HG03342 (cell line): ENCODE data around the gene NPM3.

Experiments
- ATAC-seq: cut with Tn5 transposase; IDR thresholded peaks from one replicate; pipeline ENCODE4 v1.9.1; 2021; ENCODE audit warnings: mild to moderate bottlenecking, moderate library complexity; ENCODE audit not compliant: unreplicated experiment

NPM3 gene

DNA sequence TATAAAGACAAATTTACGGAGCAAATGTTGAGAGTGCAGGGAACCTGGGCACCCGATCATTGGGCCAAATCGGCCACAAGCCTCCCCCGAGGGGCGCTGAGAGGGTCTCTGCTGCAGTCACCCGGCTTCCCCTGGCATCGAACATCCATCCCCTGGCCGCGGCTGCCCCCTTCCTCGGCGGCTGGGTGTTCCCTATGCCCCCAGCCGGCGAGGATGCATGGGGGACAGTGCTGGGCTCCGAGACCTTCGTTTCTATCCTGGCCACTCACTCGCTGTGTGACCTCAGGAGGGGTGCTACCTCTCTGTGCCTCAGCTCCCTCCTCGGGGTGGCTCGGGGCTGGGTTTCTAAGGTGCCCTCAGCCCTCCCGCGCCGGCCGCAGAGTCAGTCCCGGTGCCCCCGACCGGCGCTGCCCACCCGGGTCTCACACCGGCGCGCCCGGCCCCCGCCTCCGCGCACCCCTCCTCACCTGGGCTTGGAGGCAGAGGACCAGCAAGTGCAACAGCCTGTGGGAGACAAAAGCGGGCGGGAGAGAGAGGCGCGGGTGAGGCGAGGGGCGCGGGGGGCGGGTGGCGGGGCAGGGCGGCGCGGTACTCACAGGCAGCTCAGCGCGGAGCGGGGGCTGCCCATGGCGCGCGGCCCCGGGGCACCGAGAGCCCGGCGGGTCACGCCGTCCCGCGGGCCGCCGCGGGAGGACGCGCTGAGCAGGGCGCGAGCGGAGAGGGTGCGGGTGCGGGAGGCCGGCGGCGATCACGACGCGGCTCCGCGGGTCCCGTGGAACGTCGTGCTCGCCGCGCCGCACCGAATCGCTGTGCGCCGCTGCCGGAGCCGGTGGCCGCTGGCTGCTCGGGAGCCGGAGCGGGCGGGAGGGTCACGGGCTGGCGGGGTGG is 7.7 kb downstream of the NPM3 start, which contains the start of gene FGF8:
Gene FGF8 (minus strand): TSS at position 842 of the 888 bp plus-strand sequence. CDS start 214 bp downstream, at position 628.
- ATAC-seq: no peak

DNA sequence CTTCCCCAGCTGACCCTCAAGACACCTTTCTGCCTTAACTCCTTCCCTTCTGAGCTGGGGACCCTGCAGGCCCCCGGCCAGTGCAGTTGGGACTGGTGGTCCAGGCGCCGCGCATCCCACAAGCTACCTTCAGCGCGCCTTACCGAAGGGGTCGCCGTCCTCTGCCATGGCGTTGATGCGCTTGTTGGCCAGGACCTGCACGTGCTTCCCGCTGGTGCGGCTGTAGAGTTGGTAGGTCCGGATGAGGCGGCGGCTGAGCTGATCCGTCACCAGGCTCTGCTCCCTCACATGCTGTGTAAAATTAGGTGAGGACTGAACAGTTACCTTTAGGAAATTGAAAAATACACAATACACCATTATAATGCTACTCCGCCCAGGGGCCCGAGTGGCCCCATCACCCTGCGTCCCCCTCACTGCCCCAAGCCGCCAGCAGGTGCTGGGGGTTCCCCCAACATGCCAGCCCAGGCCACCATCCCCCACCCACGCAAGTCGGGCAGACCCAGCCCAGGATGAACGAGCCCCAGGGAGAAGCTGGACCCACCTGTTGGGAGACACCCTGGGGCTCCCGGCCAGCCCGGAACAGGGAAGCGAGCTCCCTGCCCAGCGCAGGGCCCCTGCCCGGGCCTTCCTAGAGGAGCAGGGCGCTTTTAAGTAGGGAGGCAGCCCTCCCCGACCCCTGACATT is 8.5 kb downstream of the NPM3 start:
- ATAC-seq: no peak

DNA sequence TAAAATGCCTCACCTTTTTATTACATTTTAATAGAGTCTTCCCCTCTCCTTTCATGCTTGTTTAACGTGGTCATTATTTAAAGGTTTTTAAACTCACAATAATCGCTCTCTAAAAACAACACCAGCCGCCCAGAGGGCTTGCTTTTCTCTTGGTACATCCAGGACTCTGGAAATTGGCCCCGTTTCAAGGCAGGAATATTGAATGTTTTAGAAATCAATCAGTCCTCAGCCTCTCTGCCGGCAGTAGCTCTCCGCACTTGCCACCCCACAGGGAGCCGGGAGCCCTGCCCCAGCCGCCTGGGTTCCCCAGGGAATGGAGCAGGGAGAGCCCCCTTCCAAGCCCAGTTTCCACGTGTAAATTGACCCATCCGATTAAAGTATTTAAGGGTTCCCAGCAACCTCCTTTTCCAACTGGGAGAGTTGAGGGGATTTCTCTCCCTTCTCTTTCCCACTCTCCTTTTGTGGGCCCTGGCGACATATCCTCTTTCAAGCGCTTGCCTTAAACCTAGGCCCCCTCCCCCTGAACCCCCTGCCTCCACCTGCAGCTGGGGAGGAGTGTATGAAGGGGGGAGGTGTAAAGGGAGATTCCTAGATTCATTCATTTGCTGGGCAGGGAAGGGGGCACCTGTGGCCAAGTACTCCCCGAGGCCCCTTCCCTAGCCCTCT is 9.2 kb downstream of the NPM3 start:
- no peak for ATAC-seq

DNA sequence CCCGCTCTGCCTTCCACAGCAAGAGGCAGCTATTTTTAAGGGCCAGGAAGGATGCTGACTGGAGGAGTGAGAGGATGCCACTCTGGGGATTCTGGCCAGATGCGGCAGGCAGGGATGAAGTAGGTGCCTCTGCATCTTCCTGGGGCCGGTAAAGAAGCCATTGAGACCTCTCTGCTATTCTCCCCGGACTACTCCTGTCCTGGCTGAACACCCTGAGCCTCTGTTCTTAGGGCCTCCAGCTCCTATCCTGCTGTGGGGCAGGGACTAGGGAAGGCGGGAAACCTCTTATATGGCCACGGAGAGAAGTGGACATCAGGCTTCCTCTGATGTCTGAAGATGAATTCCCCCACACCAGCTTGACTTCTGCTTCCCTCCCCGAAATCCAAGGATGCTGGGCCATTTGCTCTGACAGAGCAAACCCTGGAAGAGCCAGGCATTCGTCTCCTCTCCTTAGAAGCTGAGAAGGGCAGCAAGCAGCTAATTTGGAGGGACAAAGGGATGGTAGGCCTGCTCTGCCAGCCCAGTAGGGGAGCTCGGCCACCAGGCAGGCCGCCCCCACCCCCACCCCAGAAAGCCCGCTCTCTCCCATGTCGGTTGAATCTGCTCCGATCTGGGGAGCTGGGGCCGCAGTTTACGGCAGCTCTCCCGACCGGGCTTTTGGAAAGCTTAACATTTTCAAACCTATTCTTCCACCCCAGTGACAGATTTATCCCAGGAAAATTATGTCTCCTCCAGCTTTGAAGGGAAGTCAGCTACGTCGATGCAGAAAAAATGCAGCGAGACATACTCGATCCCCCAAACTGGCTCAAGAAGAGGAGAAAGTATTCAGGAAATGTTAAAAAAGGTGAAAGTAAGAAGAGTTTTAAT is 10.1 kb downstream of the NPM3 start:
- ATAC-seq: no peak

DNA sequence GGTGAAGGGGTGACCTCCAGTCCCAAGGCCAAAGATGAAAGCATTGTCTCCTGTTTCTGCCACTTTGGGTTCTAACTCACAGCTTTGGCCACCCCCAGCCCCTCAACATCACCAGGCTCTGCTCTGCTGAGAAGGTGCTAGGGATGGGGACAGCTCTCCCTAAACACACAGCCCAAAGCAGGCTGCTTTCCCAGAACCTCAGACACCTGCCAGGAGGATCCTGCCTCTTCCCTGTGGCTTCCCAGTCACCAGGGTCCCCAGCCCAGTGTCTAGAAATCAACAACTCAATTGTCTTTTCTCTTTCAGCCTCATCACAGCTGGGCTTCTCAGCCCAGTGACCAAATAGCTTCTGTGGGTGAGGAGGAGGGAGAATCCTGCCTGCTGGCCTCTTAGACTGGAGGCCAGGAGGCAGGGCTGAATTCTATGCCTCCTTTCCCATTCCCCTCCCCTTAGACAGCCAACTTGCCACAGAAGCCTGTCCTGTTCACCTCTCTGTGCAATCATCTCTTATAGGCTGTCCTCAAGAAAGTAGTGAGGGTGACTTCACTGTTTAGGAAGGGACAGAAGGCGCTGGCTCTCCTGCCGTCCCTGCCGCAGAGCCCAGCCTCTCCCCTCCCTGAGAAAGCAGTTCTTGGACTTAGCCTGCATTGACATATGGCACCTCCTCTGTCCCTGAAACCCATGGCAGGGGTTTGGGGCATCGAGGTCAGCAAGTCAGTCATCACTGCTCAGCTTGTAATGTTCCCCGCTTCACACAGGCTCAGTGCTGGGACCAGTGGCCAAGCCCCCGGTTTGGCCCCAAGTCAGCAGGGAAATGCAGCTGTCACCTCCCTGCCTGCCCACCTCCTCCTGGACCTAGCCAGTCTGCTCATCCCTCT is 11.0 kb downstream of the NPM3 start:
- ATAC-seq: no peak

DNA sequence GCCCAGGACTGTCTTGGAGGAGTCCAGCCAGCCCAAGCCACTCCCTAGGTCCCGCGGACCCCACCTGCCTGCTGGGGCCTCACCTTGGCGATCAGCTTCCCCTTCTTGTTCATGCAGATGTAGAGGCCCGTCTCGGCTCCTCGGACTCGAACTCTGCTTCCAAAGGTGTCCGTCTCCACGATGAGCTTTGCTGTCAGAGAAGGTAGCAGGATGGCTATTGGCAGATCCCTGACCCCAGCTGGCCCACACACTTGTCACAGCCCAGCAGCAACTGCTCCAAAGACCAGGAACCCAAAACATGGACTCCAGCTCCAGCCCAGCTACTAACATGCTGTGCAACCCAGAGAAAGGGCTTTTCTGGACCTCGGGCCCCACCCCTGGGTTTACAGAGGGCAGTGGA is 11.9 kb downstream of the NPM3 start:
- ATAC-seq: no peak

DNA sequence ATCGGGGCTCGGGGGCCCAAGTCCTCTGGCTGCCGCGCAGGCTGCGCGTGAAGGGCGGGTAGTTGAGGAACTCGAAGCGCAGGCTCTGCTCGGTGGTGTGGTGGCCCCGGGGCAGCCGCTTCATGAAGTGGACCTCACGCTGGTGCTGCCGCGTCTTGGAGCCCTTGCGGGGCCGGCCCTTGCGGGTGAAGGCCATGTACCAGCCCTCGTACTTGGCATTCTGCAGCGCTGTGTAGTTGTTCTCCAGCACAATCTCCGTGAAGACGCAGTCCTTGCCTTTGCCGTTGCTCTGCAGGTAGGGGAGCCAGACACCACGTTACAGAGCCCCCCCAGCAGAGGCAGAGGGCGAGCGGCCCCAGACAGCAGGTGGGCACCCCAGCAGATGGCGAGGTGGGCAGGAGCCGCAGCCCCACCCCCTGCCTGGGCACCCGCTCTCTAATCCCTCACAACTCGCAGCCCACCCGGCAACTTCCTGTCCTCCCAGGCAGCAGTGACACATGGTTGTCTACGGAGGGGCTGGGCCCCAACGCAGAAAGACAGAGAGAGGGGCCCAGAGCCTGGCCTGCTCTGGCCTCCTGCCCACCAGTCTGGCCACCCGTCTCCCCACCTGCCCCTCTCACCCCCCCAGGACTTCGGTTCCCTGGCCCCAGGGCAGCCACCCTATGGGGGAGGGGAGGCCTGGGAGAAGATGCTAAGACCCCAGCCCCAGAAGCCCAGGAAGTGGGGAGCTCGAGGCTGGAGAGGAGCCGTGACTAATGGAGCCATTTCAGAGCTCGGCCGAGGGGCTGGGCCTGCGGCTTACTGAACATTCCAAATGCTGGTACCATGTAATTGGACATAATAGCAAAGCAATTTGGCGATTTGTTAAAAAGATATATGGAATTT is 12.7 kb downstream of the NPM3 start:
- ATAC-seq: no peak

DNA sequence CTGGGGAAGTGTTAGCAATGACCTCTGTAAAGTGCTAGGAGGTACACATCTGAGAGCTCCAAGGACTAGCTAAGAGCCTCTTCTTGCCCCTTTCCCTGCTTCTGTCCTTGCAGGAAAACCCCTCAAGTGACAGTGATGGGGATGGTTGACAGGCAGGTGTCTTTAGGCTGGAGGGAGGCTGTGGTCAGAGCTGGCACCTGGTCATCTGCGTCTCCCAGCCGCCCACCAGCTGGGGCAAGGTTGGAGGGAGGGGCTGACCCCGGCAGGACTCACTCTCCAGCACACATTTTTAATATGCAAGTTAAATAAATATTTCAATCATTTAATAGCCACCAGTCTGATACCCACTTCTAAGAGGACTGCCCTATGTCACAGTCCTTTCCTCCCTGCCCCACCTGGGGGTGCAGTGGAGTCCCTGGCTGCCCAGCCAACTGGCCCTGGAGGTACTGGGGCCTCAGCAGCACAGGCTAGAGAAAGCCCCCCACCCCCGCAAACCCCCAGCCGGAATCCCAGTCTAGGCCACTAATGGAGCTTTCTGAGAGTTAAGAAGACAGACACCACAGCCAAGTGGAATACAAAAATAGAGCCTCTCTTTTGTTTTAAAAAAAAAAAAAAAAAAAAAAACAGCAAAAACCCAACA is 13.6 kb downstream of the NPM3 start:
- no peak for ATAC-seq

DNA sequence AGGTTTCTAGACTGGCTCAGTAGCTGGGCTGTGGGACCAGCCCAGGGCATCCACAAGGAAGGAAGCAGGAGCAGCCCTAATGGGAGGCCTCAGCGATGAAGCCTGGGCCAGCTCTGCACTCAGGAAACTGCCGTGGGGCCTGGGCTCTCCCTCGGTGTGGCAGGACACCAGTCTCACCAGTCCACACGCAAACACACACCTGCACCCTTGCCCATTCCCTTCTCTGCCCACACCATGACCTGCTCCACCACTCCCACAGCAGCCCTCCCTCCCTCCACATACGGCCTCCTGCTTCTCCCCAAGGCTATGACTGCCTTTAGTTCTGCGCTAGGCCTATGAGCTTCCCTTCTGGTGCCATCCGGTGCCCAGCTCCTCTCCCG is 14.5 kb downstream of the NPM3 start:
- no peak for ATAC-seq

DNA sequence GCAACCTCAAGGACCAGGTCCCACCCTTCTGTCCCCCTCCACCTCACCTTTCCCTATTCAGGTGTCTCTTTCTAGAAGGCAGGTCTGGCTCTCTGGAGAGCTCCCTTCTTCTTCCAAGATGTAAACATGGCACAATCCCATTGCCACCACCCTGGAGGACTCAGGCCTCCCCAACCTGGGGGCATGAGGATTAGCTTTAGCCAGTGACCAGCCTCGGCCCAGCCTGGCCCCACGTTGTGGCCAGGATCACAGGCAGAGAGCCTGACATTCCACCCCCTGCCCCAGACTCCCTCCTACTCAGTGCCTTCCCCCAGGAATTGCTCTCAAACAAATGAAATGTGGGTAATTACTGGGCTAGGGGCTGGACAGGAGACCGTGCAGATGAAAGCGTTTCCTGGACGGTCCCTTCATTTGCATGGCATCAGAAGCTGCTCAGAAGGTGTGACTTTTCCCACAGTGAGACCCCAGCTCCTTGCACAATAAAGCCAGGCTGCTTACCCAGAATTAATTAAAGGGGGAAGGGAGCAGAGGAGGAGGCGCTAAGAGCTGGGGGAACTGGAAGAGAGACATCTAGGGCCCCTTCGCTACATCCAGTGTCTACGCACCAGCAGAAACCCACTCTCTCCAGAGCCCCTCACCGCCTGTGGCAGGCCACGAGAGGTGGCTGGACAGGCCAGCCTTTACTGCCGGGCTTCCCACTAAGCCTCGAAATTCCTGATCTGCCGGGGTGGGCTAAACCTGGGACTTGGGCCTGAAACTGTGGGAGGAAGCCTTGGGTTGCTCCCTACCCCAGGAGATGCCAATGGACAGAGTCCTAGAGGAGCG is 15.1 kb downstream of the NPM3 start:
- no peak for ATAC-seq

DNA sequence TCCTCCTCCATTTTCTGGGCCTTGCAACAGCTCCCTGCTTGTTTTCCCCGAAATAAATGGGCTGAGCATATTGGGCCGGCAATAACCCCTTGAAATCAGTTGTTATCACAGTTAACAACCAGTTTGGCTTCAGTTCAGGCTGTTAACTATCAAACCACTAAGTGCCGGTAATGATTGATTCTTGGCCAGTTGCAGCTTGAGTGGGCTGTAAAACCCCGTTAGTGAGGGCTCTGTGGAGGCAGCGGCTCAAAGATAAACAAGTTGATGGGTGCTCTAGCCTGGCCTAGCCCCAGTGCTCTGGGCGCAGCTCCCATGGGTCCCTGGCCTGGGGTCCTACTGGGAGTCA is 15.7 kb downstream of the NPM3 start:
- ATAC-seq: no peak

DNA sequence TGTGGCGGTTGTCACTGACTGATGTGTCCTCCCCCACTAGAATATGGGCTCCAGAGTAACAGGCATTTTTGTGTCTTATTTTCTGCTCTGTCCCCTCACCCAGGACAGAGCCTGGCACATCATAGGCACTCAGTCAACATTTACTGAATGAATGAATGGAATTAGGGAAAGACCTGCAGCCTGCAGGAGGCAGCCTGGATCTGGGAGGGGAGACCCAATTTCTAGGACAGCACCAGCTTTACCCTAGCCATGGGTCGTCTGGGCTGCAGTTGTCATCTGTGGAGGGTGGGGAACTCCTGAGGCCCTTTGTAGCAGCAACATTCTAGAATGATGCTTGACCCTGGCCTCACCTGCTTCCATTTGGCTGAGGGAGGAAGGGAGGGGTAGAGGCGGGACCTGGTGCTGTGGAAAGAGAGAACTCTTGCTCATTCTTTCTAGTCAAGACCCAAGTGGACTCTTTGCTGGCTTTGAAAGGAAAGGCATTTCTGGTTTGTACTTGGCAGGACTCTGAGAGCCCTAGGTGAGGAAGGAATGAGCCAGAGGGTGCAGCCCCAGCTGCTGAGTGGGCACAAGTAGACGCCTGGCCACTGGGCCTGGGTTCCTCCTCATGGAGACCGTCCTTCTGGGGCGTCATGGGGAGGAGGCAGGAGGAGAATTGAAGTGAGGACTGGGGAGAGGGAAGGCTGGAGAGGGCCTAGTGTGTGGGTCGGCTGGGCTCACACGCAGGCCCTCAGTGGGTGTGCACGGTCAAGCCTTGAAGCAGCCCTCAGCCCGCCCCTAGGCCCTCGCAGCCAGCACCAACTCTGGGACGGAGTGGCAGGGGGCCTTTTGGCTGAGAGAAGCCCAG is 16.3 kb downstream of the NPM3 start:
- no peak for ATAC-seq

DNA sequence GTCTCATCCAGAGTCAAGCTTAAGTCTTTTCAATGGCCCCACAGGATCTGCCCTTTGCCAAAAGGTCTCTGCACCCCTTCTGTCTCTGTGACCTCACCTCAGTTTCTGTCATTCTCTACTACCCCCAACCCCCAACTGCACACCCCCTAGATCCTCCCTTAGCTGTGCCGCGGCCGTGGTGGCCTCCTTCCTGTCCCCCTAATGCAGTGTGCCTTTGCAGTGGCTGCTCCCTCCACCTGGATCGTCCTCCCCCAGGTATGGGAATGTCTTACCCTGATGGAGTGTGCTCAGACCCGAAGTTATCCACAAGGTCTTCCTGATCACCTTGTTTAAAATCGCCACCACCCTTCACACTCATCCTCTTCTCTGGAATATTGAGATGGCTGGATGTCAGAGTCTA is 16.9 kb downstream of the NPM3 start:
- no peak for ATAC-seq

DNA sequence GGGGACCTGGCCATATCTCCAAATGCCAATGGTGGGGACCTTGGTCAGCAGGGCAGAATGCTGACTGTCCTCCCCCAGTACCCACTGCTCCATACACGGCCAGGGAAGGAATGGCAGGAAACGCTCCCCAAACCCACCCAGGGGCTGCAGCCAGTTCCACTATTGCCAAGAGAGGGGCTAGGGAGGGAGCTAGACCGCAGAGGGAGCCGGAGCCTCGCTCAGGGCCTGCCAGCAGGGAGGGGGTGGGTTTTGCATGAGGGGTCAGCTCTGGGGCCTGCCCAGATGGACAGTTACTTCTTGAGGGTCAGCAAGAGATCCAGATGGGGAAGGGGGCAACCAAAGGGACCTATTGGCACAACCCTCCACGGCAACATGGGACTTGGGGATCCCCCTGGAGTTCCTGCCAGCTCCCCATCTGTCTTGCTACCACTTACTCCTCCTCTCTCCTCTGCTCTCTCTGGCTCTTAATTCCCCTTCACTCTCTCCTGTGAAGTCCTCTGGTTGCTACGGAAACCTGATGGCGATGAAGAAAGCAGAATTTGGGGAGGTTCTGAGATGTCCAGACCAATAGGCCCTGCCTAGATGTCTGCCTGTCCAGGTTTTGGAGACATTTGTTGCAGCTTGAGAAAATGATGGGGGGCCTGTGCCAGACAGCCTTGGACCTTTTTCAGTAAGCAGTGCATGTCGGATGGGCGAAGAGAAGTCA is 20.0 kb downstream of the NPM3 start:
- no peak for ATAC-seq

DNA sequence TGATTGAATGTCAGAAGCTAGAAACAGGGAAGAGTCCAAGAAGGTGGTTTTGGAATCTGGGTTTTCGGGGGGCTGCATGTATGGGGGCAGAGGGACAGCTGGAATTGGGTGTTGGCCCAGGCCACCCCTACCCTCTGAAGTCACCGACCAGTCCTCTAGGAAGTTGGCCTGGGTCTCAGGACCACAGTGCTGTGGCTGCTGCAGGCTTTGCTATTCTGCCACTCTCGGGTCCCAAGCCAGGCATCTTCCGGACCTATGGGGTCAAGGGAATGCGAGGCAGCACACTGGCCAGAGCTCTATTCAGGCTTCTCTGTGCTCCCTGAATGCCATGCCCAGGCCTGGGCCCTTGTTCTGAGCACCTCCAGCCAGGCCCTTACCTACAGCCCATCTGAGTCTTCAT is 20.5 kb downstream of the NPM3 start:
- ATAC-seq: no peak

DNA sequence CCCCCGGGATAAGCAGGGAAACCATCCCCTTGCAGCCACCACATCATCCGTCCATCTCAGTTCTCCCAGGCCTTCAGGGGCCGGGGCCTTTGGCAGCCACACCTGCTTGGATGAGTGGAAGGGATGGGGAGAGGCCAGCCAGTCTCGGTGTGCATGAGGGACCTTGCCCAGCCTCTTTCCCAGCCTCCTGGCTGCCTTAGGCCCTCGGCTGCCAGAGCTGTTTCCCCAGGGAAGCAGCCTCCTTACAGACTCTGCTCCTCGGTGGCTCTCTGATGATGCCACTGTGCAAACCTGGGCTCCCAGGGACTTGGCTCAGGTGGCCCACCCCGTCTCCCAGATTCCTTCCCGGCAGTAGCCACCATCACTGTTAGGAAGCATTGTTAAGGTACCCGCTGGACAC is 22.0 kb downstream of the NPM3 start:
- no peak for ATAC-seq
